Measurements from ENCODE around the gene AKNA.
"Not testable (repeated sequence)": the region's sequence is repeated elsewhere in the genome, so short reads cannot be mapped to it uniquely, and the experiment has no call there.

The AKNA gene

GRCh38 chr9:114335745-114336144 is 52.0 kb downstream of the AKNA start:
- DNase-seq: no peak

GRCh38 chr9:114334490-114334889 is 53.3 kb downstream of the AKNA start:
- no peak for DNase-seq

GRCh38 chr9:114333718-114334117 is 54.1 kb downstream of the AKNA start:
- DNase-seq: not testable (repeated sequence)

- DNase-seq: not testable (repeated sequence)
Measured at GRCh38 chr9:114332474-114333040, 55.2 kb downstream of the AKNA start.

GRCh38 chr9:114331229-114332195 is 56.3 kb downstream of the AKNA start:
- DNase-seq: not testable (repeated sequence)

- DNase-seq: no peak
Measured at GRCh38 chr9:114330636-114331035, 57.1 kb downstream of the AKNA start.

- not testable (repeated sequence) for DNase-seq
Measured at GRCh38 chr9:114329625-114330022, 58.2 kb downstream of the AKNA start, which contains the start of gene ORM2. Gene ORM2, plus strand, starts transcription at chr9:114329869. Its CDS starts 36 bp downstream, at chr9:114329905.

- not testable (repeated sequence) for DNase-seq
Measured at GRCh38 chr9:114328937-114329624, 58.7 kb downstream of the AKNA start.

- not testable (repeated sequence) for DNase-seq
Measured at GRCh38 chr9:114328357-114328820, 59.4 kb downstream of the AKNA start.

- no peak for DNase-seq
Measured at GRCh38 chr9:114327749-114328148, 60.0 kb downstream of the AKNA start.

- DNase-seq: not testable (repeated sequence)
Measured at GRCh38 chr9:114325684-114326254, 62.0 kb downstream of the AKNA start.

- not testable (repeated sequence) for DNase-seq
Measured at GRCh38 chr9:114324965-114325364, 62.8 kb downstream of the AKNA start.

GRCh38 chr9:114324492-114324891 is 63.3 kb downstream of the AKNA start:
- DNase-seq: no peak

- DNase-seq: not testable (repeated sequence)
Measured at GRCh38 chr9:114323849-114324248, 63.9 kb downstream of the AKNA start.

GRCh38 chr9:114322831-114323531 is 64.8 kb downstream of the AKNA start, which contains the start of gene ORM1:
Gene ORM1, plus strand, starts transcription at chr9:114323098. Its CDS starts 36 bp downstream, at chr9:114323134.
- not testable (repeated sequence) for DNase-seq

- not testable (repeated sequence) for DNase-seq
Measured at GRCh38 chr9:114322160-114322818, 65.5 kb downstream of the AKNA start.

GRCh38 chr9:114321759-114322158 is 66.0 kb downstream of the AKNA start:
- no peak for DNase-seq

GRCh38 chr9:114320710-114321109 is 67.1 kb downstream of the AKNA start:
- DNase-seq: not testable (repeated sequence)

- no peak for DNase-seq
Measured at GRCh38 chr9:114319147-114319546, 68.6 kb downstream of the AKNA start.

- no peak for DNase-seq
Measured at GRCh38 chr9:114318416-114318815, 69.4 kb downstream of the AKNA start.

- no peak for DNase-seq
Measured at GRCh38 chr9:114317665-114318357, 70.0 kb downstream of the AKNA start.
